Measurements from ENCODE around the gene CDH6. TPM values are rescaled to one million over a fixed set of nuclear protein-coding genes. Genes with fewer than 3 reads are reported as not detected.

Gene CDH6
- total and polyA plus RNA-seq, 9 donors = 0.68 to 19.2 (median 2.5) TPM

- no peak for DNase-seq
- H3K27me3 ChIP-seq = no peaks in the 10 kb centered on the region
- no peak overlapping the region for H3K27ac ChIP-seq
- intact Hi-C loops (cut with DNase I) = no loop called here
- TF ChIP-seq CTCF (IDR thresholded peaks at IDR 0.05) (no peak), POLR2A (IDR thresholded peaks at IDR 0.05) (no peak), EP300 (IDR thresholded peaks at IDR 0.05) (no peak)
- H3K36me3 ChIP-seq = no peaks in the 10 kb centered on the region
- H3K9me3 ChIP-seq = no peaks in the 10 kb centered on the region
- no peaks in the 10 kb centered on the region for H3K4me1 ChIP-seq (ENCODE audit: insufficient read depth)
- H3K4me3 ChIP-seq = no peak overlapping the region
Observed at GRCh38 chr5:31347552-31347905, 154.0 kb downstream of the CDH6 start.

GRCh38 chr5:31350395-31350794 is 156.9 kb downstream of the CDH6 start:
- no peaks in the 10 kb centered on the region for H3K9me3 ChIP-seq
- TF ChIP-seq EP300 (IDR thresholded peaks at IDR 0.05) (no peak), CTCF (IDR thresholded peaks at IDR 0.05) (no peak), POLR2A (IDR thresholded peaks at IDR 0.05) (no peak)
- no peak for DNase-seq
- H3K27ac ChIP-seq = no peak overlapping the region
- H3K4me1 ChIP-seq (ENCODE audit: insufficient read depth) = no peaks in the 10 kb centered on the region
- no peaks in the 10 kb centered on the region for H3K27me3 ChIP-seq
- intact Hi-C loops (cut with DNase I) = no loop called here
- no peak overlapping the region for H3K4me3 ChIP-seq
- no peaks in the 10 kb centered on the region for H3K36me3 ChIP-seq
- 86 to 88% (median 86%) methylated on average over 1 of the region's 1 CpG for WGBS, 3 donors

- H3K4me3 ChIP-seq = no peak overlapping the region
- no peak overlapping the region for H3K27ac ChIP-seq
- no peak for DNase-seq
- H3K36me3 ChIP-seq = no peaks in the 10 kb centered on the region
- WGBS, 3 donors = 55 to 82% (median 72%) methylated on average over 3 of the region's 3 CpGs
- H3K27me3 ChIP-seq = no peaks in the 10 kb centered on the region
- no peak for TF ChIP-seq EP300 (IDR thresholded peaks at IDR 0.05)
- no peak for TF ChIP-seq POLR2A (IDR thresholded peaks at IDR 0.05)
- TF ChIP-seq CTCF (IDR thresholded peaks at IDR 0.05) = no peak
- no peaks in the 10 kb centered on the region for H3K4me1 ChIP-seq (ENCODE audit: insufficient read depth)
- no peaks in the 10 kb centered on the region for H3K9me3 ChIP-seq
- intact Hi-C loops (cut with DNase I) = no loop called here
Observed at GRCh38 chr5:31355337-31355736, 161.9 kb downstream of the CDH6 start.

DNA sequence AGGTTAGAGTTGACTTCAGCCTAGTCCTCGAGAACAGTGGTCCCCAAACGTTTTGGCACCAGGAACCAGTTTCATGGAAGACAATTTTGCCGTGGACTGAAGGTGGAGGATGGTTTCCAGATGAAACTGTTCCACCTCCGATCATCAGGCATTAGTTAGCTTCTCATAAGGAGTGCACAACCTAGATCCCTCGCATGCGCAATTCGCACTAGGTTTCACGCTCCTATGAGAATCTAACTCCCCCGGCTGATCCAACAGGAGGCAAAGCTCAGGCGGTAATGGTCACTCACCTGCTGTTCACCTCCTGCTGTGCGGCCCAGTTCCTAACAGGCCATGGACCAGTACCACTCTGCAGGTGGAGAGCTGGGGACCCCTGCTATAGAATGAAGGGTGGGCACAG is 163.6 kb downstream of the CDH6 start:
- DNase-seq = no peak
- no peak overlapping the region for H3K27ac ChIP-seq
- intact Hi-C loops (cut with DNase I) = no loop called here
- no peaks in the 10 kb centered on the region for H3K4me1 ChIP-seq (ENCODE audit: insufficient read depth)
- no peaks in the 10 kb centered on the region for H3K36me3 ChIP-seq
- WGBS, 3 donors = 78 to 88% (median 87%) methylated on average over 11 of the region's 11 CpGs
- H3K27me3 ChIP-seq = no peaks in the 10 kb centered on the region
- no peak for TF ChIP-seq CTCF (IDR thresholded peaks at IDR 0.05)
- no peak for TF ChIP-seq POLR2A (IDR thresholded peaks at IDR 0.05)
- no peak for TF ChIP-seq EP300 (IDR thresholded peaks at IDR 0.05)
- H3K9me3 ChIP-seq = no peaks in the 10 kb centered on the region
- H3K4me3 ChIP-seq = no peak overlapping the region

DNA sequence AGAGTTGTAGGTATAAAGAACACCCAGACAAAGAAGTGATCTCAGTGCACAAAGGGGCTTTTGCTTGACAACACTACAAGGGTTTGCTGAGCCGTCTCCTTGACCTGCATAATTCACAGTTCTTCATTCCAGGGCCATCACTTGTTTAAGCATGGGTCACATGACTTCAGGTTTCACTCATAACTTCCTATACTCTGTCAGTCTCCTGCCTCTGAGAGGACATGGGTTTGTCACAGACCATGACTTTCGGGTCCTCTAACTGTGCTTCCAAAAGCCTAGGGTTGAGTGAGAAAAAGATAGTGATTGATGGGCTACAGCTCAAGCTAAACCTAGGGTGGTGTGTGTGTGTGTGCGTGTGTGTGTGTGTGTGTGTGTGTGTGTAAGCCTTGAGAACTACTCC is 166.4 kb downstream of the CDH6 start:
- 60 to 69% (median 61%) methylated on average over 3 of the region's 3 CpGs for WGBS, 3 donors
- intact Hi-C loops (cut with DNase I) = no loop called here
- Histone ChIP-seq H3K9me3 (no peaks in the 10 kb centered on the region), H3K27ac (no peak overlapping the region), H3K4me3 (no peak overlapping the region), H3K27me3 (no peaks in the 10 kb centered on the region), H3K36me3 (no peaks in the 10 kb centered on the region), H3K4me1 (ENCODE audit: insufficient read depth) (no peaks in the 10 kb centered on the region)
- no peak for DNase-seq
- no peak for TF ChIP-seq EP300 (IDR thresholded peaks at IDR 0.05)
- no peak for TF ChIP-seq POLR2A (IDR thresholded peaks at IDR 0.05)
- TF ChIP-seq CTCF (IDR thresholded peaks at IDR 0.05) = no peak
